Left lobe of liver (tissue), 2 donors: Measurements from ENCODE around the gene VEGFA. TPM values are rescaled to one million over a fixed set of nuclear protein-coding genes. Genes with fewer than 3 reads are reported as not detected.
A peak's percentile ranks its signal among the peaks of the same experiment; 100 is the strongest.

ENCODE experiments used
- ATAC-seq: fragments of 200-7000 bp; cut with Tn5 transposase; one replicate; pipeline ENCODE4 v1.9.1; 2020; ENCODE audit warnings: mild to moderate bottlenecking, moderate library complexity
- DNase-seq: peaks from one replicate; pipeline ENCODE4 v3.0.0-alpha.2; 2020; ENCODE audit warnings: low spot score
- total RNA-seq: library from RNA; stranded (reverse); gene quantifications from one replicate; pipeline ENCODE4 v1.2.1, GENCODE V29; 2021
- donor health status: DM: no; HTN: no; CAD: no; lungs with moderate emphysema.
- donor health status: DM: no; HTN: yes; CAD: no.

Gene VEGFA
- total RNA-seq, 1 donor from 2014 or later, result 135 TPM

- ATAC-seq, result no peak
- no peak for DNase-seq
Measured at GRCh38 chr6:43782764-43783513, 12.9 kb downstream of the VEGFA start.

GRCh38 chr6:43784049-43784855 is 14.2 kb downstream of the VEGFA start:
- peak; percentile 1 for ATAC-seq
- DNase-seq, result no peak

GRCh38 chr6:43785220-43785752 is 15.3 kb downstream of the VEGFA start:
- ATAC-seq (no peak), DNase-seq (no peak)

GRCh38 chr6:43785904-43786303 is 15.9 kb downstream of the VEGFA start:
- ATAC-seq (no peak), DNase-seq (no peak)

GRCh38 chr6:43786664-43787329 is 16.8 kb downstream of the VEGFA start:
- DNase-seq (no peak), ATAC-seq (peak; percentile 34)

GRCh38 chr6:43788301-43788700 is 18.3 kb downstream of the VEGFA start:
- ATAC-seq, result no peak
- DNase-seq, result no peak

GRCh38 chr6:43789447-43789846 is 19.4 kb downstream of the VEGFA start:
- DNase-seq (no peak), ATAC-seq (no peak)

- no peak for ATAC-seq
- no peak for DNase-seq
Measured at GRCh38 chr6:43790031-43790430, 20.0 kb downstream of the VEGFA start.

- DNase-seq, result no peak
- no peak for ATAC-seq
Measured at GRCh38 chr6:43791745-43792422, 21.9 kb downstream of the VEGFA start.

GRCh38 chr6:43793154-43793874 is 23.3 kb downstream of the VEGFA start:
- no peak for DNase-seq
- no peak for ATAC-seq

GRCh38 chr6:43793875-43794242 is 23.8 kb downstream of the VEGFA start:
- no peak for ATAC-seq
- no peak for DNase-seq

- DNase-seq (no peak), ATAC-seq (no peak)
Measured at GRCh38 chr6:43795421-43795820, 25.4 kb downstream of the VEGFA start.

- no peak for ATAC-seq
- no peak for DNase-seq
Measured at GRCh38 chr6:43796168-43796567, 26.2 kb downstream of the VEGFA start.

- no peak for ATAC-seq
- DNase-seq, result no peak
Measured at GRCh38 chr6:43796903-43797890, 27.2 kb downstream of the VEGFA start.

- ATAC-seq (no peak), DNase-seq (no peak)
Measured at GRCh38 chr6:43797919-43798318, 27.9 kb downstream of the VEGFA start.

- ATAC-seq (peak; percentile 66), DNase-seq (peak; percentile 82)
Measured at GRCh38 chr6:43798688-43799444, 28.9 kb downstream of the VEGFA start.

GRCh38 chr6:43799551-43800297 is 29.7 kb downstream of the VEGFA start:
- ATAC-seq, result no peak
- DNase-seq, result no peak

GRCh38 chr6:43800298-43800623 is 30.2 kb downstream of the VEGFA start:
- ATAC-seq, result no peak
- no peak for DNase-seq
